ENCODE measurements around the gene CDK11B. TPM values are rescaled to one million over a fixed set of nuclear protein-coding genes. Genes with fewer than 3 reads are reported as not detected.
"Not testable (repeated sequence)": the region's sequence is repeated elsewhere in the genome, so short reads cannot be mapped to it uniquely, and the experiment has no call there.

CDK11B gene
- 5.3 and 5.8 TPM in 2 replicates for total RNA-seq

GRCh38 chr1:1658583-1659549 lies at the start of gene CDK11B:
CDK11B (minus strand) TSS chr1:1659004; CDS start chr1:1657485, 1,519 bp downstream.
- peaks cover 14% of the 10 kb centered on the region for H3K36me3 ChIP-seq (ENCODE audit: insufficient read depth, low read length)
- not testable (repeated sequence) for H3K4me1 ChIP-seq (ENCODE audit: insufficient read depth, low read length); H3K9me3 ChIP-seq (ENCODE audit: low read depth, low read length); H3K27me3 ChIP-seq (ENCODE audit: insufficient read depth, low read length); H4K20me1 ChIP-seq (ENCODE audit: insufficient read depth, low read length)
- peak within 1 kb of the TSS; percentile 79 for H3K4me3 ChIP-seq (ENCODE audit: insufficient read depth, low read length)
- peaks cover 16% of the 10 kb centered on the region for H3K79me2 ChIP-seq (ENCODE audit: insufficient read depth, low read length)
- H2AFZ ChIP-seq (ENCODE audit: low read length), result peak within 1 kb of the TSS; percentile 68
- peak within 1 kb of the TSS; percentile 69 for H3K4me2 ChIP-seq (ENCODE audit: insufficient read depth, low read length)
- peak within 1 kb of the TSS; percentile 93 for H3K27ac ChIP-seq (ENCODE audit: low read depth, low read length)
- peak; percentile 97 for DNase-seq (ENCODE audit: insufficient read length, low spot score, missing footprints)

GRCh38 chr1:1707897-1708296 lies 49.1 kb upstream of the CDK11B start:
- not testable (repeated sequence) for H3K4me3 ChIP-seq (ENCODE audit: insufficient read depth, low read length); H3K27ac ChIP-seq (ENCODE audit: low read depth, low read length); H3K4me1 ChIP-seq (ENCODE audit: insufficient read depth, low read length); H3K4me2 ChIP-seq (ENCODE audit: insufficient read depth, low read length); H3K9me3 ChIP-seq (ENCODE audit: low read depth, low read length); H3K79me2 ChIP-seq (ENCODE audit: insufficient read depth, low read length); H3K27me3 ChIP-seq (ENCODE audit: insufficient read depth, low read length); H4K20me1 ChIP-seq (ENCODE audit: insufficient read depth, low read length); H3K36me3 ChIP-seq (ENCODE audit: insufficient read depth, low read length); H2AFZ ChIP-seq (ENCODE audit: low read length); DNase-seq (ENCODE audit: insufficient read length, low spot score, missing footprints)

- not testable (repeated sequence) for H3K9me3 ChIP-seq (ENCODE audit: low read depth, low read length); H3K36me3 ChIP-seq (ENCODE audit: insufficient read depth, low read length); H4K20me1 ChIP-seq (ENCODE audit: insufficient read depth, low read length); H3K4me3 ChIP-seq (ENCODE audit: insufficient read depth, low read length); H3K27ac ChIP-seq (ENCODE audit: low read depth, low read length); H3K27me3 ChIP-seq (ENCODE audit: insufficient read depth, low read length); H3K4me2 ChIP-seq (ENCODE audit: insufficient read depth, low read length); H3K79me2 ChIP-seq (ENCODE audit: insufficient read depth, low read length); DNase-seq (ENCODE audit: insufficient read length, low spot score, missing footprints); H3K4me1 ChIP-seq (ENCODE audit: insufficient read depth, low read length); H2AFZ ChIP-seq (ENCODE audit: low read length)
These were observed 48.4 kb upstream of the CDK11B start for GRCh38 chr1:1707241-1707640.

- H4K20me1 ChIP-seq (ENCODE audit: insufficient read depth, low read length); H3K4me2 ChIP-seq (ENCODE audit: insufficient read depth, low read length); H3K27me3 ChIP-seq (ENCODE audit: insufficient read depth, low read length); H2AFZ ChIP-seq (ENCODE audit: low read length); H3K4me3 ChIP-seq (ENCODE audit: insufficient read depth, low read length); H3K9me3 ChIP-seq (ENCODE audit: low read depth, low read length); H3K36me3 ChIP-seq (ENCODE audit: insufficient read depth, low read length); H3K27ac ChIP-seq (ENCODE audit: low read depth, low read length); DNase-seq (ENCODE audit: insufficient read length, low spot score, missing footprints); H3K79me2 ChIP-seq (ENCODE audit: insufficient read depth, low read length); H3K4me1 ChIP-seq (ENCODE audit: insufficient read depth, low read length): not testable (repeated sequence)
These were observed 46.8 kb upstream of the CDK11B start for GRCh38 chr1:1705623-1706022.

DNA sequence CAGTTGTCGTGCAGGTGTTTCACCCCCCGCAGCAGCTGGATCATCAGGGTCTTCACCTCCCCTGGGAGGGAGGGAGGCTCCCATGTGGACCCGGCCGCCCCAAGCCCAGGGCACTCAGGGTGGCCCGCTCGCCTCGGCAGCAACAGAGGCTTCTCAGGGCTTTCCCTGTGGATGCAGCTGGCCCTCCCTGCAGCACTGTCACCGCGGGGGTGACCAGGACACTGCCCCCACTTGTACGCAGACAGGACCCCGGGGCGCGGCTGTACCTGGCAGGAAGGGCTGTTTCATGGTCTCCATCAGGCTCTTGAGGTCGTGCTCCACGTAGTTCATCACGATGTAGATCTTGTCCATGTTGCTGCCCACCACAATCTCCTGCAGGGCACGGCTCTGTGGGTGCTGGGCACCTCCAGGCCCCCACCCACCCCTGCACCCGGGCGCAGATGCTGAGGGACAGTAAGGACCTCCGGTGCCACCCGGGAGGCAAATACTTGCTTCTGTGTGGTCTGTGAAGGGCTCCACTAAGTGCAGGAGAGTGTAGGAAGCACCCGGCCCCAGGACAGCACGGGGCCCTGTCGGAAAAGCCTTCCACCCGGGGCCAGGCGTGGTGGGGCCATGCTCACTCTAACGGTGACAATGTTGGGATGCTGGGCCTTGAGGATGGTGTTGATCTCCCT lies 45.6 kb upstream of the CDK11B start:
- not testable (repeated sequence) for H3K4me2 ChIP-seq (ENCODE audit: insufficient read depth, low read length); H3K27me3 ChIP-seq (ENCODE audit: insufficient read depth, low read length); H3K27ac ChIP-seq (ENCODE audit: low read depth, low read length); H2AFZ ChIP-seq (ENCODE audit: low read length); H3K36me3 ChIP-seq (ENCODE audit: insufficient read depth, low read length); H3K4me1 ChIP-seq (ENCODE audit: insufficient read depth, low read length); H3K9me3 ChIP-seq (ENCODE audit: low read depth, low read length); H4K20me1 ChIP-seq (ENCODE audit: insufficient read depth, low read length); H3K79me2 ChIP-seq (ENCODE audit: insufficient read depth, low read length); H3K4me3 ChIP-seq (ENCODE audit: insufficient read depth, low read length)
- peak; percentile 44 for DNase-seq (ENCODE audit: insufficient read length, low spot score, missing footprints)

DNA sequence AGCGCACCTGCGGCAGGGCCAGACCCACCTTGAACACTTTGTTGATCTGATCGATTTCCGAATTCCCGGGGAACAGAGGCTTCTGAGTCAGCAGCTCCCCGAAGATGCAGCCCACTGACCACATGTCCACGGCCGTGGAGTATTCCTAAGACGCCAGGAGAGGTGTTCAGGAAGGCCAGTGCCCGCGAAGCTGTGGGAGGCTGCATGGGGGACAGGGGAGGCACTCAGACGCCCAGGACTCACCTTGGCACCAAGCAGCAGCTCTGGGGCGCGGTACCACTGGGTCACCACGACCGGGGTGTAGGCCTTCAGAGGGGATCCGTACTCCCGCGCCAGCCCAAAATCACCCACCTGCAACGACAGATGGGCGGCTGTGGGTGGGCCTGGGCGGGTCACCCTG lies 45.0 kb upstream of the CDK11B start:
- Histone ChIP-seq H3K79me2 (ENCODE audit: insufficient read depth, low read length) (no peaks in the 10 kb centered on the region), H3K27ac (ENCODE audit: low read depth, low read length) (no peak overlapping the region), H3K27me3 (ENCODE audit: insufficient read depth, low read length) (no peaks in the 10 kb centered on the region), H3K4me3 (ENCODE audit: insufficient read depth, low read length) (no peak overlapping the region), H3K4me2 (ENCODE audit: insufficient read depth, low read length) (no peak overlapping the region), H3K4me1 (ENCODE audit: insufficient read depth, low read length) (no peaks in the 10 kb centered on the region), H3K36me3 (ENCODE audit: insufficient read depth, low read length) (no peaks in the 10 kb centered on the region), H4K20me1 (ENCODE audit: insufficient read depth, low read length) (no peaks in the 10 kb centered on the region), H3K9me3 (ENCODE audit: low read depth, low read length) (no peaks in the 10 kb centered on the region), H2AFZ (ENCODE audit: low read length) (no peak overlapping the region)
- DNase-seq (ENCODE audit: insufficient read length, low spot score, missing footprints), result no peak
- no peak for TF ChIP-seq CTCF (IDR thresholded peaks at IDR 0.05; ENCODE audit: extremely low read depth, low read depth, low read length)

DNA sequence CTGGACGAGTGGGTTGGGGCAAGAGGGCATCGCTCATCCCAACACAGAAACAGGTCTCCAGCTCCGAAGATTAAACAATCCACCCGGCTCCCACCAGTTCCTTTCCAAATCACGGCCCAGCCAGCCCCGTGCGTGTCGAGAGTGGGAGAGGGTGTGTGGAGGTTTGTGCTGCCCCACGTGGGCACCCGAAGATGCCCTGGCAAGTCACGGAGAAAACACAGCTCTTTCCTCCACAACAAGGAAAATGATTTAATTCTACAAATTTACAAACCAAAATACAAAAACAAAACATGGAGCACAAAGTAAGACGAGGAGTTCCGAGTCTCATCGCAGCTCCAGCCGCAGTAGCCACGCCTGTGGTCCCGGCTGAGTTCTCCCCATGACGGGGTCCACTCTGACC lies 43.7 kb upstream of the CDK11B start:
- not testable (repeated sequence) for H3K4me3 ChIP-seq (ENCODE audit: insufficient read depth, low read length); H3K9me3 ChIP-seq (ENCODE audit: low read depth, low read length); H4K20me1 ChIP-seq (ENCODE audit: insufficient read depth, low read length); H2AFZ ChIP-seq (ENCODE audit: low read length); DNase-seq (ENCODE audit: insufficient read length, low spot score, missing footprints); H3K4me2 ChIP-seq (ENCODE audit: insufficient read depth, low read length); H3K4me1 ChIP-seq (ENCODE audit: insufficient read depth, low read length); H3K27me3 ChIP-seq (ENCODE audit: insufficient read depth, low read length); H3K27ac ChIP-seq (ENCODE audit: low read depth, low read length); H3K36me3 ChIP-seq (ENCODE audit: insufficient read depth, low read length); H3K79me2 ChIP-seq (ENCODE audit: insufficient read depth, low read length)

DNA sequence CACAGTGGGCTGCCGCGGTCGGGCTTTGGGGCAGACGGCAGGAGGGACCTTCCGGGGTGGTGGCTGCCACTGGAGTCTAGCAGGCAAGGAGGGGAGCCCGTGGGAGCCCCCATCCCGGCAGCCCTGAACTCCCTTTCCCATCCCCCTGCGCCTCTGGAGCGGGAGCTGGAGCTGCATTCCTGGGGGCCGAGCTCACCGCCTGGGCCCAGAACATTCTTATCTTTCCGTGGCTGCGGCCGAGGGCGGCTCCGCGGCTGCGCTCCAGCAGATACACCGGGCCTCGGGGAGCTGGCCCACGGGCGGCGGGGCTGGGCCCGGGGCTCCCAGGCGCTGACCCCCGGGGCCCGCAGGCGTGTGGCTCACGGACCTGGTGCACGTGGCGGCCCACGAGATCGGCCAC lies 41.8 kb upstream of the CDK11B start:
- H3K27ac ChIP-seq (ENCODE audit: low read depth, low read length); H3K4me3 ChIP-seq (ENCODE audit: insufficient read depth, low read length); H3K4me2 ChIP-seq (ENCODE audit: insufficient read depth, low read length); H3K4me1 ChIP-seq (ENCODE audit: insufficient read depth, low read length); H3K36me3 ChIP-seq (ENCODE audit: insufficient read depth, low read length); H3K79me2 ChIP-seq (ENCODE audit: insufficient read depth, low read length); DNase-seq (ENCODE audit: insufficient read length, low spot score, missing footprints); H2AFZ ChIP-seq (ENCODE audit: low read length); H4K20me1 ChIP-seq (ENCODE audit: insufficient read depth, low read length); H3K27me3 ChIP-seq (ENCODE audit: insufficient read depth, low read length); H3K9me3 ChIP-seq (ENCODE audit: low read depth, low read length): not testable (repeated sequence)

Data from osteoblast (primary cell).